ENCODE measurements around the gene SF3B5.
"Not testable (repeated sequence)": the region's sequence is repeated elsewhere in the genome, so short reads cannot be mapped to it uniquely, and the experiment has no call there.

The SF3B5 gene

DNA sequence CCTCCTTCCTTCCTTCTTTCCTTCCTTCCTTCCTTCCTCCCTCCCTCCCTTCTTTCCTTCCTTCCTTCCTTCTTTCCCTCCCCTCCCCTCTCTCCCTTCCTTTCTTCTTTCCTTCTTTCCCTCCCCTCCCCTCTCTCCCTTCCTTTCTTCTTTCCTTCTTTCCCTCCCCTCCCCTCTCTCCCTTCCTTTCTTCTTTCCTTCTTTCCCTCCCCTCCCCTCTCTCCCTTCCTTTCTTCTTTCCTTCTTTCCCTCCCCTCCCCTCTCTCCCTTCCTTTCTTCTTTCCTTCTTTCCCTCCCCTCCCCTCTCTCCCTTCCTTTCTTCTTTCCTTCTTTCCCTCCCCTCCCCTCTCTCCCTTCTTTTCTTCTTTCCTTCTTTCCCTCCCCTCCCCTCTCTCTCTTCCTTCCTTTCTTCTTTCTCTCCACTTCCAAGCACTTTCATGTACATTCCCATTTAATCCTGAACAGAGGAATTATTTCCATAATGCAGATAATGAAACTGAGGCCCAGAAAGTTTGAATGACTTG is 36.9 kb upstream of the SF3B5 start:
- H3K9ac ChIP-seq (ENCODE audit: low read length in 2 of 2): not testable (repeated sequence)

DNA sequence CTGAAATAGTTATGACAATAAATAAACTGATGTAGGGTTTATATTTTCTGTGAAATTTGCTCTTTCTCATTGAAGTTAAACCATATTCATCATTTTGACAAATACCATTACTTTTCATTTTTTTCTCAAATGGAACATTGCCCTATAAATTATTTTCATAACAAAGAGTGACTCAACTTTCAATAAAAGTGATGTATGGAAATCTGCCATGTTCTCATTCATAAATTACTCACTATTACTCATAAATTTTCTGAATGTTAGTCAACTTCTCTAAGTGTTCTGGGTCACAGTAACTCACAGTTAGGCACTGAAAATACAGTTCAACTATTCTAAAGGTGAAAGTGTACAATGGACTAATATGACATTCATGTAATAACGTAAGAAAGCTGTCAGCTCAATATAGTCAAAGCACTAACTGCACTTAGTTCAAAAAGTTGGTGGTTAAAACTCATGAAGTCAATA is 35.9 kb upstream of the SF3B5 start:
- no peak overlapping the region for H3K9ac ChIP-seq (ENCODE audit: low read length in 2 of 2)
- H3K36me3 ChIP-seq (ENCODE audit: control insufficient read depth in 2 of 2, insufficient read depth in 2 of 2, low read length in 2 of 2): no peaks in the 10 kb centered on the region
- H3K9me3 ChIP-seq (ENCODE audit: control insufficient read depth in 2 of 2, low read length in 2 of 2): no peaks in the 10 kb centered on the region
- H3K4me3 ChIP-seq (ENCODE audit: low read length in 2 of 2): no peak overlapping the region
- no peak overlapping the region for H3K27ac ChIP-seq (ENCODE audit: low read length)
- no peaks in the 10 kb centered on the region for H3K4me1 ChIP-seq (ENCODE audit: control insufficient read depth, insufficient read depth, low read length)
- no peaks in the 10 kb centered on the region for H3K27me3 ChIP-seq (ENCODE audit: control insufficient read depth in 1 of 2, insufficient read depth in 2 of 2, low read length in 2 of 2)

More for the DNA sequence above, 36.9 kb upstream of the SF3B5 start:
- H3K27me3 ChIP-seq (ENCODE audit: control insufficient read depth in 1 of 2, insufficient read depth in 2 of 2, low read length in 2 of 2); H3K4me1 ChIP-seq (ENCODE audit: control insufficient read depth, insufficient read depth, low read length); H3K27ac ChIP-seq (ENCODE audit: low read length); H3K4me3 ChIP-seq (ENCODE audit: low read length in 2 of 2); H3K9me3 ChIP-seq (ENCODE audit: control insufficient read depth in 2 of 2, low read length in 2 of 2); H3K36me3 ChIP-seq (ENCODE audit: control insufficient read depth in 2 of 2, insufficient read depth in 2 of 2, low read length in 2 of 2): not testable (repeated sequence)

DNA sequence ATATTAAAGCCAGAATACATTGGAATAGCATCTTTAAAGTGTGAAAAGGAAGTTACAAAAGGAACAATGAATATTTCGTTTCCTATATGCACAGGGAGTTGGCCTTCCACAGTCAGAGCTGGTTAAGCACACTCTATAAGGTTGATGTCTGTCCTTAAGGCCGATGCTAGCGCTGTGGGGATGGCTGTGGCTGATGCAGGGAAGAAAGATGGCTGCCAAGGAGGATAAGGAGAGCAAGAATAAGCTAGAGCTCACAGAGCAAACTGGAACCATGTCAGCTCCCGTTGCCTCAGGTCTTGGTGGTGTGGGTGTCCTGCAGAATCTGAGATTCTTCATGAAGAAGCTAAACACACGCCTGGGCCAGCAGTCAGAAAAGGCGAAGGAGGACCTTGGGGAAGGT is 34.1 kb upstream of the SF3B5 start:
- no peak overlapping the region for H3K4me3 ChIP-seq (ENCODE audit: low read length in 2 of 2)
- H3K27ac ChIP-seq (ENCODE audit: low read length): no peak overlapping the region
- no peaks in the 10 kb centered on the region for H3K4me1 ChIP-seq (ENCODE audit: control insufficient read depth, insufficient read depth, low read length)
- H3K36me3 ChIP-seq (ENCODE audit: control insufficient read depth in 2 of 2, insufficient read depth in 2 of 2, low read length in 2 of 2): no peaks in the 10 kb centered on the region
- no peaks in the 10 kb centered on the region for H3K9me3 ChIP-seq (ENCODE audit: control insufficient read depth in 2 of 2, low read length in 2 of 2)
- no peak overlapping the region for H3K9ac ChIP-seq (ENCODE audit: low read length in 2 of 2)
- no peaks in the 10 kb centered on the region for H3K27me3 ChIP-seq (ENCODE audit: control insufficient read depth in 1 of 2, insufficient read depth in 2 of 2, low read length in 2 of 2)

DNA sequence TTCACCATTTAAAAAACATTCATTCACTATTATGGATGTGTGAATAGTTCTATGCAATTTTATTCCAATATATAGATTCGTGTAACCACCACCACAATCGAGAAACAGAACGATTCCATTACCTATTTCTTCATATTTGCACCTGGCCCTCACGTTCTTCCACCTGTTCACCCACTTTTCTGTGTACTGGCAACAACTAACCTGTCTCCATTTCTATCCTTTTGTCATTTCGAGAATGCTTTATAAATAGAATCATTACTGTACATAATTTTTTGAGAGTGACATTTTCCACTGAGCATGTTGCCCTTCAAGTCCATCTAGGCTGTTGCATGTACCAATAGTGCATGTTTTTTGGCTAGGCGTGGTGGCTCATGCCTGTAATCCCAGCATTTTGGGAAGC is 31.7 kb upstream of the SF3B5 start:
- Histone ChIP-seq H3K4me3 (ENCODE audit: low read length in 2 of 2) (no peak overlapping the region), H3K9ac (ENCODE audit: low read length in 2 of 2) (no peak overlapping the region), H3K36me3 (ENCODE audit: control insufficient read depth in 2 of 2, insufficient read depth in 2 of 2, low read length in 2 of 2) (no peaks in the 10 kb centered on the region), H3K27ac (ENCODE audit: low read length) (no peak overlapping the region), H3K27me3 (ENCODE audit: control insufficient read depth in 1 of 2, insufficient read depth in 2 of 2, low read length in 2 of 2) (no peaks in the 10 kb centered on the region), H3K4me1 (ENCODE audit: control insufficient read depth, insufficient read depth, low read length) (no peaks in the 10 kb centered on the region), H3K9me3 (ENCODE audit: control insufficient read depth in 2 of 2, low read length in 2 of 2) (no peaks in the 10 kb centered on the region)

DNA sequence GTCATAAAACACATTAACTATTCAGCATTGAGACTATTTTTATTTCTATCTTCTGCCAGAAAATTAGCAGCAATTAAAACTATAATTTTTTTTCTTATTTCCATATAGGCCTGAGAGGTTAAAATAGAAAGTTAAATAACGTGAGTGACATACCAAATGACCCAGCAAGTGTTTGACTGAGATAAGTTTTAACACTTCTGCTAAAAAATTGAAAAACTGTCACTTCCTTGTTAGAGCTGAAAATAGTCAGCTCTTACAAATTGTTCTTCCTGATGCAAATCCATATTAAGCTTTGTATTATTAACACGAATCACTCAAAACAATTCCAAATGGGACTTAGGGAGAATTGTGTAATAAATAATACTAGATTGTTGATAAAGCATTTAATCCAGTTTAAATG is 28.5 kb upstream of the SF3B5 start:
- H3K36me3 ChIP-seq (ENCODE audit: control insufficient read depth in 2 of 2, insufficient read depth in 2 of 2, low read length in 2 of 2): no peaks in the 10 kb centered on the region
- no peak overlapping the region for H3K4me3 ChIP-seq (ENCODE audit: low read length in 2 of 2)
- H3K27me3 ChIP-seq (ENCODE audit: control insufficient read depth in 1 of 2, insufficient read depth in 2 of 2, low read length in 2 of 2): no peaks in the 10 kb centered on the region
- H3K9ac ChIP-seq (ENCODE audit: low read length in 2 of 2): no peak overlapping the region
- H3K27ac ChIP-seq (ENCODE audit: low read length): no peak overlapping the region
- no peaks in the 10 kb centered on the region for H3K4me1 ChIP-seq (ENCODE audit: control insufficient read depth, insufficient read depth, low read length)
- no peaks in the 10 kb centered on the region for H3K9me3 ChIP-seq (ENCODE audit: control insufficient read depth in 2 of 2, low read length in 2 of 2)

DNA sequence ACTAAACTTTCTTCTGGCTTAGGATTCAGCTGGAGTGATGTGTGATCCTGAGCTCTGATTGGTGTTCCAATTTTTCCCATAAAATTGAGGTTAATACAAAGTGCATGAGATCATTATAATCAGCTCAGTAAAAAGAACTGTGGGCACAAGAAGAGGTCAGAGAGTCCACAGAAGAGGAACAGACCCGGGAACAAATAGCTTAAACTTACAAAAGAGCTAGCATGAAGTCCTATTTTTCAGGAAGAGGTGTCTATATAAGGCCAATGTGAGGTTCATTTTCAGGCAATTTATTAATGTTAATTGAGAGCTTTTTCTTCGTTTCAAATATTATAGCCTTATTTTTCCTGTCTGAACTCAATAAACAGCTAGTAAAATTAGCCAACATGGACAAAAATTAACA is 28.0 kb upstream of the SF3B5 start:
- Histone ChIP-seq H3K36me3 (ENCODE audit: control insufficient read depth in 2 of 2, insufficient read depth in 2 of 2, low read length in 2 of 2) (no peaks in the 10 kb centered on the region), H3K27ac (ENCODE audit: low read length) (no peak overlapping the region), H3K27me3 (ENCODE audit: control insufficient read depth in 1 of 2, insufficient read depth in 2 of 2, low read length in 2 of 2) (no peaks in the 10 kb centered on the region), H3K9me3 (ENCODE audit: control insufficient read depth in 2 of 2, low read length in 2 of 2) (no peaks in the 10 kb centered on the region), H3K4me3 (ENCODE audit: low read length in 2 of 2) (no peak overlapping the region), H3K9ac (ENCODE audit: low read length in 2 of 2) (no peak overlapping the region), H3K4me1 (ENCODE audit: control insufficient read depth, insufficient read depth, low read length) (no peaks in the 10 kb centered on the region)

DNA sequence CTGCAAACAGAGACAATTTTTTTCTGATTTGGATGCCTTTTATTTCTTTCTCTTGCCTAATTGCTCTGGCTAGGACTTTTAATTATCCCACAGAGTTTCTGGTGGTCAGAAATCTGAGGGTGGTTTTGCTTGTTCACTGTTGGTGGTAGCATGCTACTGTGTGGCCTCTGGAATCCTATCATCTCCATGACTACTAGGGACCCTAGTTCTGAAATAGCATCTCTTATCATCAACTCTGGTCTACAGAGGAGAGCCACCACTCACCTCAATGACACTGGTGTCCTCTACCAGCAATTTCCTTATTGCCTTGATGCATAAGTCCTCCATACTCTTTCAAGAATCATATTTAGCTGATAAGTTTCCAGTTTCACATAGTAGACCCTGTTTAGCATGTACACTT is 27.5 kb upstream of the SF3B5 start:
- no peaks in the 10 kb centered on the region for H3K27me3 ChIP-seq (ENCODE audit: control insufficient read depth in 1 of 2, insufficient read depth in 2 of 2, low read length in 2 of 2)
- no peak overlapping the region for H3K4me3 ChIP-seq (ENCODE audit: low read length in 2 of 2)
- no peaks in the 10 kb centered on the region for H3K9me3 ChIP-seq (ENCODE audit: control insufficient read depth in 2 of 2, low read length in 2 of 2)
- H3K9ac ChIP-seq (ENCODE audit: low read length in 2 of 2): no peak overlapping the region
- no peaks in the 10 kb centered on the region for H3K4me1 ChIP-seq (ENCODE audit: control insufficient read depth, insufficient read depth, low read length)
- no peaks in the 10 kb centered on the region for H3K36me3 ChIP-seq (ENCODE audit: control insufficient read depth in 2 of 2, insufficient read depth in 2 of 2, low read length in 2 of 2)
- no peak overlapping the region for H3K27ac ChIP-seq (ENCODE audit: low read length)

DNA sequence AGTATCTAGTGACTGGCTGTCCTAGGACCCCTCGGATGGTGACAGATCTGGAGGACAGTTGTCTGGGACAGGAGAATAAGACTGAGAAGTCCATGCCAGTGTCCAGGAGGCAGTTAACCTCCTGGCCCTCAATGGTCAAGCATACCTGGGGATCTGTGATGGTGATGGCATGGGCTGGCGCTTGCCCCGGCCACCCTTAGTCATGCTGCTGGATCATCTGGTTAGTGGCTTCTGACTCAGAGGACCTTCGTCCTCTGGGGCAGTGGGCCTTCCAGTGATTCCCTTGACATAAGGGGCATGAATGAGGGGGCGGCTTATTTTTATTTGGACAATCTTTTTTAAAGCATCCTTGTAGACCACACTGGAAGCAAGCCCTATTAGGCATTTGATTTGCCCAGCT is 24.0 kb upstream of the SF3B5 start:
- H3K27ac ChIP-seq (ENCODE audit: low read length): no peak overlapping the region
- no peak overlapping the region for H3K9ac ChIP-seq (ENCODE audit: low read length in 2 of 2)
- no peak overlapping the region for H3K4me3 ChIP-seq (ENCODE audit: low read length in 2 of 2)
- no peaks in the 10 kb centered on the region for H3K4me1 ChIP-seq (ENCODE audit: control insufficient read depth, insufficient read depth, low read length)
- no peaks in the 10 kb centered on the region for H3K27me3 ChIP-seq (ENCODE audit: control insufficient read depth in 1 of 2, insufficient read depth in 2 of 2, low read length in 2 of 2)
- no peaks in the 10 kb centered on the region for H3K36me3 ChIP-seq (ENCODE audit: control insufficient read depth in 2 of 2, insufficient read depth in 2 of 2, low read length in 2 of 2)
- H3K9me3 ChIP-seq (ENCODE audit: control insufficient read depth in 2 of 2, low read length in 2 of 2): no peaks in the 10 kb centered on the region

DNA sequence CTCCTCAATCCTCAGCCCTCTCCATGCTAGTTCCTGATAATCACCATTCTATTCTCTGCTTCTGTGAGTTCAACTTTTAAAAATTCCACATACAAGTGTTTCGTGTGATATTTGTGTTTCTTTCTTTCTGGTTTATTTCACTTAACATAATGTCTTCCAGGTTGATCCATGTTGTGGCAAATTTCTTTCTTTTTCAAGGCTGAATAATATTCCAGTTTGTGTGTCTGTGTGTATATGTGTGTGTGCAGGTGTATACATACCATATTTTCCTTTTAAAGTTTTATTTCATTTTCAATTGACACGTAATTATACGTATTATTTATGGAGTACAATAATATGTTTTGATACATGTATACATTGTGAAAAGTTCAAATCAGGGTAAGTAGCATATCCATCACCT is 19.8 kb upstream of the SF3B5 start:
- Histone ChIP-seq H3K36me3 (ENCODE audit: control insufficient read depth in 2 of 2, insufficient read depth in 2 of 2, low read length in 2 of 2) (no peaks in the 10 kb centered on the region), H3K4me3 (ENCODE audit: low read length in 2 of 2) (no peak overlapping the region), H3K9me3 (ENCODE audit: control insufficient read depth in 2 of 2, low read length in 2 of 2) (no peaks in the 10 kb centered on the region), H3K27ac (ENCODE audit: low read length) (no peak overlapping the region), H3K4me1 (ENCODE audit: control insufficient read depth, insufficient read depth, low read length) (no peaks in the 10 kb centered on the region), H3K27me3 (ENCODE audit: control insufficient read depth in 1 of 2, insufficient read depth in 2 of 2, low read length in 2 of 2) (no peaks in the 10 kb centered on the region), H3K9ac (ENCODE audit: low read length in 2 of 2) (no peak overlapping the region)

DNA sequence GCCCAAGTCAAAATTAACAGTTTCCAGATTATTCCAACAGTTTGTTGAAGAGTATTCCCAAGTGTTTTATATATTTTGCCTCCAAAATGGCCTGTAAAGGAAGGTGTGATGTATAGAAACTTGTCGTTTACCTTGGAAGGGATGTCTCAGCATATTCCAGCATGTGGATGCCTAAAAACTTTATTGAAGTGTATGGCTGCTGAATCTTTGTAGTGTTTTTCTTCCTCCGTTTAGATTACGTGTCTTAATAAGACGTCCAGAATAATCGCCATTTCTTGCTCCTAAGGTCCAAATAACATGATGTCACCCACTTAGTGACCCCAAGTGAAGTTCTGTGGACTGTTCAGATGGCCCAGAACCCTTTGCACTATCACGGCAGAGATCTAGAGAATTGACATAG is 18.0 kb upstream of the SF3B5 start:
- Histone ChIP-seq H3K9me3 (ENCODE audit: control insufficient read depth in 2 of 2, low read length in 2 of 2) (no peaks in the 10 kb centered on the region), H3K9ac (ENCODE audit: low read length in 2 of 2) (no peak overlapping the region), H3K36me3 (ENCODE audit: control insufficient read depth in 2 of 2, insufficient read depth in 2 of 2, low read length in 2 of 2) (no peaks in the 10 kb centered on the region), H3K4me1 (ENCODE audit: control insufficient read depth, insufficient read depth, low read length) (no peaks in the 10 kb centered on the region), H3K27me3 (ENCODE audit: control insufficient read depth in 1 of 2, insufficient read depth in 2 of 2, low read length in 2 of 2) (no peaks in the 10 kb centered on the region), H3K4me3 (ENCODE audit: low read length in 2 of 2) (no peak overlapping the region), H3K27ac (ENCODE audit: low read length) (no peak overlapping the region)

DNA sequence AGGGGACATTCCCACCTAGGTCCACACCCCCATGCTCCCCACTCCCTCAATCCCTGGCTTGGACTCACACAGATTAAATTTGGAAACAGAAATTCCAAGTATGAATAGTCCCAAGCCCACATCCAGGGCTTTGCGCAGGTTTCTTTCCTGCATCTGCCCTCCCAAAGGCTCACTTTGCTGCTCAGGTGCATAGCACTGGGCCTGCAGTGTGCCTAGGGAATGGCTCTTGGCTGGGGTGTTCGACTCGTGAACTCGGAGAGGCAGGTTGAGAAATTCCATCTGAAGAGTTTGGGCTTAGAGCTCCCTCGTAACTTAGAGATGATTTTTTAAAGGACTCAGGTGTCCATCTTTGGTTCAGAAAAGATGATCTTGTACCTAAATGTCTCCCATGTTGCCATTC is 14.8 kb upstream of the SF3B5 start:
- H3K27ac ChIP-seq (ENCODE audit: low read length): no peak overlapping the region

More for the DNA sequence above, 14.8 kb upstream of the SF3B5 start:
- no peaks in the 10 kb centered on the region for H3K9me3 ChIP-seq (ENCODE audit: control insufficient read depth in 2 of 2, low read length in 2 of 2)
- no peak overlapping the region for H3K9ac ChIP-seq (ENCODE audit: low read length in 2 of 2)
- H3K36me3 ChIP-seq (ENCODE audit: control insufficient read depth in 2 of 2, insufficient read depth in 2 of 2, low read length in 2 of 2): no peaks in the 10 kb centered on the region
- no peaks in the 10 kb centered on the region for H3K27me3 ChIP-seq (ENCODE audit: control insufficient read depth in 1 of 2, insufficient read depth in 2 of 2, low read length in 2 of 2)
- H3K4me3 ChIP-seq (ENCODE audit: low read length in 2 of 2): no peak overlapping the region
- H3K4me1 ChIP-seq (ENCODE audit: control insufficient read depth, insufficient read depth, low read length): no peaks in the 10 kb centered on the region
